Measurements from ENCODE around the gene GALNT3. TPM values are rescaled to one million over a fixed set of nuclear protein-coding genes. Genes with fewer than 3 reads are reported as not detected.

Gene GALNT3
- total RNA-seq, 1 donor from 2014 or later: 0.64 TPM

DNA sequence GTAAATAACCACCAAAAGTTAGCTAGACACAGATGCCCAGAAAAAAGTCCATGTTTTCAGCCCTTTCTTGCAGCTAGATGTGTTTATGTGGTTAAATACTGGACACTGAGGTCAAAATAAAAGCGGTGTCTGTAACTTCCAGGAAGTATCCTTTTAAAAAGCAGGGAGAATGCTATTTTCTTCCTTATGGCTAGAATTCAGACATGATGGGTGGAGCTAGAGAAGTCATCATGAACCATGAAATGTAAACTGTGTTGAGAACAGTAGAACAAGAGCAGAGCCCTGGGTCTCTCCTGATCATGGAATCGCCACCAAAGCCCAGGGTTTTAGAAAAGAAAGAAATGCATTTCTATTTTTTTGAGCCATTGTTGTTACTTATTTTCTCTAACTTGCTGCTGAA is 41.3 kb upstream of the GALNT3 start:
- Histone ChIP-seq H3K36me3 (no peaks in the 10 kb centered on the region), H3K4me1 (no peaks in the 10 kb centered on the region), H3K9me3 (no peaks in the 10 kb centered on the region), H3K27ac (no peak overlapping the region), H3K27me3 (no peaks in the 10 kb centered on the region), H3K4me3 (no peak overlapping the region)
- intact Hi-C loops (cut with DNase I): no loop called here
- TF ChIP-seq, protein P1, sequence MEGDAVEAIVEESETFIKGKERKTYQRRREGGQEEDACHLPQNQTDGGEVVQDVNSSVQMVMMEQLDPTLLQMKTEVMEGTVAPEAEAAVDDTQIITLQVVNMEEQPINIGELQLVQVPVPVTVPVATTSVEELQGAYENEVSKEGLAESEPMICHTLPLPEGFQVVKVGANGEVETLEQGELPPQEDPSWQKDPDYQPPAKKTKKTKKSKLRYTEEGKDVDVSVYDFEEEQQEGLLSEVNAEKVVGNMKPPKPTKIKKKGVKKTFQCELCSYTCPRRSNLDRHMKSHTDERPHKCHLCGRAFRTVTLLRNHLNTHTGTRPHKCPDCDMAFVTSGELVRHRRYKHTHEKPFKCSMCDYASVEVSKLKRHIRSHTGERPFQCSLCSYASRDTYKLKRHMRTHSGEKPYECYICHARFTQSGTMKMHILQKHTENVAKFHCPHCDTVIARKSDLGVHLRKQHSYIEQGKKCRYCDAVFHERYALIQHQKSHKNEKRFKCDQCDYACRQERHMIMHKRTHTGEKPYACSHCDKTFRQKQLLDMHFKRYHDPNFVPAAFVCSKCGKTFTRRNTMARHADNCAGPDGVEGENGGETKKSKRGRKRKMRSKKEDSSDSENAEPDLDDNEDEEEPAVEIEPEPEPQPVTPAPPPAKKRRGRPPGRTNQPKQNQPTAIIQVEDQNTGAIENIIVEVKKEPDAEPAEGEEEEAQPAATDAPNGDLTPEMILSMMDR (IDR thresholded peaks at IDR 0.05): no peak
- no peak for DNase-seq (ENCODE audit: low spot score in 2 of 2)

DNA sequence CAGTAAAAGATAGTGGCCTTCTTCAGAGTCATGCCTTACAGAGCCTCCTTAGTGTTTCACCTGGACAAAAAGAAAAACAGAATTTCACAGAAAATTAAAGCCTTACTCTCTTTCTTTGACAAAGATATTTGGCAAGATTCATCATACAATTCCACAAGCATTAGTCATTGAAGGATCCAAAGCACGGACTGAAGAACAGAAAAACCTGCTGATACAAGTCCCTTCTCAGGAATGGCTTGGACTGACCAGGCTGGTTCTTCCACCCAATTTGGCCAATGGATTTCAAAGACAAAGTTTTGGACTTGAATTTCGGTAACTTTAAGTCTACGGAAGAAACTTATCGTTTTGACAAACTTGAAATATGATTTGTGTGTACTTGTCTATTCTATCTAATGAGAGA is 39.1 kb upstream of the GALNT3 start:
- intact Hi-C loops (cut with DNase I): no loop called here
- DNase-seq (ENCODE audit: low spot score in 2 of 2): no peak
- Histone ChIP-seq H3K4me1 (no peaks in the 10 kb centered on the region), H3K4me3 (no peak overlapping the region), H3K27ac (no peak overlapping the region), H3K9me3 (no peaks in the 10 kb centered on the region), H3K27me3 (no peaks in the 10 kb centered on the region), H3K36me3 (no peaks in the 10 kb centered on the region)
- TF ChIP-seq, protein P1 (IDR thresholded peaks at IDR 0.05): no peak

DNA sequence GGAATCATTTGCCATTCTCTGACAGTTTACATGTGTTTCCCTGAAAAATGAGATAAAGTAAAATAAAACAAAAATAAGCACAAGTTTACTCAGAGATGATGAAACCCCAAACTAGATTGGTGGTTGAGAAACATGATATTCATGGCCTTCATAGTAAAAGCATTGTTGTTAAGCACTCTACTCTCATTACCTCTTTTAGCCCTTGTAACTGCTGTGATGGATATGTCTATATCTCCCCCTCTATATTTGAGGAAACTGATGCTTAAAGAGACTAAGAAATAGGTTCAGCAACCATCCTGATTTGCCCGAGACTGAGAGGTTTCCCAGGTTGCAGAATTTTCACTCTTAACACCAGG is 33.9 kb upstream of the GALNT3 start:
- TF ChIP-seq, protein P1 (IDR thresholded peaks at IDR 0.05): no peak
- no peak for DNase-seq (ENCODE audit: low spot score in 2 of 2)
- Histone ChIP-seq H3K4me1 (no peaks in the 10 kb centered on the region), H3K4me3 (no peak overlapping the region), H3K27ac (no peak overlapping the region), H3K36me3 (no peaks in the 10 kb centered on the region), H3K27me3 (no peaks in the 10 kb centered on the region), H3K9me3 (no peaks in the 10 kb centered on the region)
- intact Hi-C loops (cut with DNase I): no loop called here

DNA sequence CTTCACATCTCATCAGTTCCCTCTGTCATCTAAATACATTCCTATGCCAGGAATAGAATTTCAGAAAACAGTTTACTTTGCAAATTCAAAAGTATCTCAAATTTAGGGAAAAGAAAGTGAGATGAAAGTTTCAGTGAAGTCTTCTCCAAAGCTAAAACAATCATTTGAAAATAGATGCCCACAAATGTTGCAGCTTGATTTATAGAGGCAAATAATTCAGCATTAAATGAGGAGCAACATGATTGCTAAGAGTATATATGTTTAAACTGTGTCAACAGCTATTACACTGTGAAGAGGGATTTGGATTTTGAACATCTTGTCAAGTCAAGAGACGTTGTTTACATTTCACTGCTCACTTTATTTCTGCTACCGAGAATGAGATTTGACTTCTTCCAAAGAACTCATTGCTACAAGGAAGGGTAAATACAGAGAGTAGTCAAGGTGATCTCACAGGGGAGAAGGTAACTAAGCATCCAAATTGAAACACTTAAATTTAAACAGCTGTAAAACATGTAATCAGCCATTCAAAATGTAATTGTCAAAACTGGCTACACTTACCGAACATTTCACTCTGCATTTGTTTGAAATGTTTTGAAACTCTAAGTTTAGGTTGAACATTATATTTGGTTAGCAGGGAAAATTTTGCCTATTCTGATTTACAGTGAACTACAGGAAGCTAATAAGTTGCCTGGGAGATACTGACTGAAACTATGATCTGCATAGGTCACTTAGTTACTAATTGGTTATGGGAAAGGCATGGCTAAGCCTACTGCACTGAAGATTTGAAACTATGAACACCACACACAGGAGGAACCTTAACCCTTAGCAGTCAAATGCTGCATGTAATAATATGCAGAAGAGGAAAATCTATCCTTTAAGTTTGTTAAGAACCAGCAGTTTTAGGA is 33.2 kb upstream of the GALNT3 start:
- Histone ChIP-seq H3K36me3 (no peaks in the 10 kb centered on the region), H3K9me3 (no peaks in the 10 kb centered on the region), H3K27me3 (no peaks in the 10 kb centered on the region), H3K4me1 (no peaks in the 10 kb centered on the region), H3K4me3 (no peak overlapping the region), H3K27ac (no peak overlapping the region)
- DNase-seq (ENCODE audit: low spot score in 2 of 2): no peak
- TF ChIP-seq, protein P1 (IDR thresholded peaks at IDR 0.05): no peak
- intact Hi-C loops (cut with DNase I): no loop called here

DNA sequence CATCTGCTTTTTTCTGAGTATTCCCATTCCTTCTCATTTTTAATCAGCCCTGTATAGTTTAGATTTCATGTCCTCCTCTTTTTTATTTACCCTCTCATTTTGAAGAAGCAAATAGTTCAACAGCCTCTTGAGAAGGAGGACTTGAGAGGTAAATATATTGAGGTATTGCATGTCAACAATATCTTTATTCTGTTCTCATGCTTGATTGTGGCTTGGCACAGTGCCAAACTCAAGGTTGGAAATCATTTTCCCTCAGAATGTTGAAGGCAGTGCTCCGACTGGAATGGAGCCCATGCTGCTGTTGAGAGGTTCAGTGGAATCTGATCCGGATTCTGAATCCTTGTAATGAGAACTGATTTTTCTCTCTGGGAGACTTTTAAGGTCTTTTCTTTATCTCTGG is 31.0 kb upstream of the GALNT3 start:
- H3K27me3 ChIP-seq: no peaks in the 10 kb centered on the region
- no peaks in the 10 kb centered on the region for H3K9me3 ChIP-seq
- H3K36me3 ChIP-seq: no peaks in the 10 kb centered on the region
- DNase-seq (ENCODE audit: low spot score in 2 of 2): no peak
- intact Hi-C loops (cut with DNase I): no loop called here
- peaks cover 0 to 3% of the 10 kb centered on the region in 2 donors for H3K4me1 ChIP-seq
- H3K4me3 ChIP-seq: no peak overlapping the region
- no peak overlapping the region for H3K27ac ChIP-seq
- TF ChIP-seq, protein P1 (IDR thresholded peaks at IDR 0.05): no peak

Measured in ascending aorta (tissue), 2 donors.